CD8-positive, alpha-beta memory T cell (primary cell): ENCODE data around the gene PHOSPHO2. TPM values are rescaled to one million over a fixed set of nuclear protein-coding genes. Genes with fewer than 3 reads are reported as not detected.
"Not testable (repeated sequence)": the region's sequence is repeated elsewhere in the genome, so short reads cannot be mapped to it uniquely, and the experiment has no call there.

Experiments
- CTCF ChIA-PET: fragments of 350-600 bp; sonication (Branson Sonifier 250); formaldehyde crosslinking; loops from one replicate; lab custom pipeline; 2021; ENCODE audit warnings: antibody characterized with exemption; lab: Charles Lee
- POLR2A ChIA-PET: fragments of 350-600 bp; sonication (Branson Sonifier 250); formaldehyde crosslinking; loops from one replicate; lab custom pipeline; 2021; ENCODE audit warnings: antibody characterized with exemption; lab: Charles Lee
- DNase-seq, 5 donors: peaks; one replicate each; pipeline versions ENCODE4 v3.0.0 to v3.0.0-alpha.2; 2020 to 2022; ENCODE audit warnings: mixed read lengths in 1 of 5
- H3K27ac ChIP-seq: one replicate; pipeline ENCODE4 v1.7.0; 2013; ENCODE audit warnings: low read depth, mild to moderate bottlenecking, low read length, moderate library complexity
- H3K27me3 ChIP-seq: 2 replicates; pipeline ENCODE4 v1.7.0; 2013; ENCODE audit warnings: low read length, mild to moderate bottlenecking; ENCODE audit not compliant: insufficient read depth, poor library complexity, severe bottlenecking
- H3K36me3 ChIP-seq: 2 replicates; pipeline ENCODE4 v1.7.0; 2013; ENCODE audit warnings: mild to moderate bottlenecking, low read length, moderate library complexity; ENCODE audit not compliant: insufficient read depth
- H3K4me1 ChIP-seq: 2 replicates; pipeline ENCODE4 v1.7.0; 2013; ENCODE audit warnings: mild to moderate bottlenecking, low read length, moderate library complexity; ENCODE audit not compliant: insufficient read depth
- H3K4me3 ChIP-seq: 2 replicates; pipeline ENCODE4 v1.7.0; 2013; ENCODE audit warnings: mild to moderate bottlenecking, low read length
- H3K9me3 ChIP-seq: 2 replicates; pipeline ENCODE4 v1.7.0; 2013; ENCODE audit warnings: mild to moderate bottlenecking, low read length
- H3K27ac Mint-ChIP-seq, 8 donors: one replicate each; pipeline ENCODE4 v1.8.0; 2020 to 2021; ENCODE audit warnings: mixed read lengths in 8 of 8, mild to moderate bottlenecking in 6 of 8, inconsistent platforms in 3 of 8, moderate library complexity in 3 of 8
- H3K27me3 Mint-ChIP-seq, 2 donors: one replicate each; pipeline ENCODE4 v1.8.0; 2020 to 2021; ENCODE audit warnings: mixed read lengths in 2 of 2, mild to moderate bottlenecking in 1 of 2, moderate library complexity in 1 of 2
- H3K36me3 Mint-ChIP-seq, 3 donors: one replicate each; pipeline ENCODE4 v1.8.0; 2020 to 2021; ENCODE audit warnings: mixed read lengths in 3 of 3, inconsistent platforms in 1 of 3, mild to moderate bottlenecking in 1 of 3
- H3K4me1 Mint-ChIP-seq, 3 donors: one replicate each; pipeline ENCODE4 v1.8.0; 2020 to 2021; ENCODE audit warnings: mixed read lengths in 3 of 3, inconsistent platforms in 1 of 3, mild to moderate bottlenecking in 1 of 3
- H3K4me3 Mint-ChIP-seq, 7 donors: one replicate each; pipeline ENCODE4 v1.8.0; 2020 to 2021; ENCODE audit warnings: mixed read lengths in 7 of 7, mild to moderate bottlenecking in 6 of 7, moderate library complexity in 4 of 7, inconsistent platforms in 2 of 7
- H3K9me3 Mint-ChIP-seq, 5 donors: one replicate each; pipeline ENCODE4 v1.8.0; 2020 to 2022; ENCODE audit warnings: mixed read lengths in 5 of 5, mild to moderate bottlenecking in 3 of 5, moderate library complexity in 2 of 5, inconsistent platforms in 1 of 5
- polyA plus RNA-seq: library from polyadenylated mRNA; unstranded; fragments of 300-500 nt; fragmentation: Illumina TruSeq; gene quantifications from one replicate; pipeline ENCODE4 v1.2.3, GENCODE V29; 2021
- total RNA-seq, 2 experiments: library from RNA; stranded (reverse); gene quantifications; one replicate each; pipeline ENCODE4 v1.2.3, GENCODE V29; 2021

Gene PHOSPHO2
- total and polyA plus RNA-seq, 3 experiments from 2014 or later = 4.5 to 6.3 (median 4.9) TPM

DNA sequence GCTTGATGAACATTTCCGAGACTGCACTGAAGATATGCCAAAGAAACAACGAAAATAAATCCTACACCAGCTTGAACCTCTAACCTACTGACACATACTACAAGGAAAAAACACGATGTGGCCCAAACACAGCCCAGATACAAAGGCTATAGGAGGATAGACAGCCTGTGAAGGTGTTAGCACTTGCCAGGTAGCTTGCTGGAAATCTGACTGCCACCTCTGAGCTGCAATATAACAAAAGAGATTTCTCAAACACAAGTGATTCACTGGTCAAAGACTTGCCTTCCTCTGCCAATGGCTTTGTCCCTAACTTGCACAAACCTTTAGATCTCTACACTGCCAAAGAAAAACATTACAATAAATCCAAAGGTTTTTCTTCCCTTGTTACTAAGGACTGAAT is 21.2 kb upstream of the PHOSPHO2 start:
- H3K27ac ChIP-seq = no peak overlapping the region
- Mint-ChIP-seq H3K36me3 (peaks cover 0 to 1% (median 0%) of the 10 kb centered on the region in 3 donors), H3K9me3 (no peaks in the 10 kb centered on the region), H3K4me3 (no peak overlapping the region), H3K4me1 (no peaks in the 10 kb centered on the region), H3K27ac (no peak overlapping the region), H3K27me3 (peaks cover 9 to 14% of the 10 kb centered on the region in 2 donors)
- DNase-seq = no peak
- H3K9me3 ChIP-seq = no peaks in the 10 kb centered on the region
- H3K27me3 ChIP-seq = no peaks in the 10 kb centered on the region
- ChIA-PET POLR2A (no interaction called here), CTCF (no interaction called here)
- no peaks in the 10 kb centered on the region for H3K36me3 ChIP-seq
- no peak overlapping the region for H3K4me3 ChIP-seq
- no peaks in the 10 kb centered on the region for H3K4me1 ChIP-seq

DNA sequence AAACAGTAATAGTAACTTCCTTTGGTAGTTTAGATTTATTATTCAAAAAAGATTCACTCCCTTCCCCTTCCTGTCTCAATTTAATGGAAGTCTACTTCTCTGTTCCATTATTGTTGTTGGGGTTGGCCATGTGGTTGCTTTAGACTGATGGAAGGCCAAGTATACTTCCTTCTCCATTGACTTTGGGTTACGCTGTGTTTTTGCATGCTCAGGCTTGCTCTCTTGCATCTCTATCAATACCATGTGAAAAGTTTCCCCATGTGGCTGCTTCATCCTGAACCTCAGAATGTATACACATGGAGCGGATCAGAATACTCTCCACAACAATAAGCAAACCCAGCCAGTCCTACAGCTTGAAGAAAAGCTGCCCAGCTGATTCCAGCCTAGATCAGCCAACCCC is 20.3 kb upstream of the PHOSPHO2 start:
- Histone ChIP-seq H3K4me1 (no peaks in the 10 kb centered on the region), H3K27ac (no peak overlapping the region), H3K9me3 (no peaks in the 10 kb centered on the region), H3K27me3 (no peaks in the 10 kb centered on the region), H3K36me3 (no peaks in the 10 kb centered on the region), H3K4me3 (no peak overlapping the region)
- ChIA-PET CTCF (no interaction called here), POLR2A (no interaction called here)
- Mint-ChIP-seq H3K27ac (no peak overlapping the region), H3K4me3 (no peak overlapping the region), H3K9me3 (no peaks in the 10 kb centered on the region), H3K27me3 (peaks cover 9 to 14% of the 10 kb centered on the region in 2 donors), H3K36me3 (peaks cover 0 to 1% (median 0%) of the 10 kb centered on the region in 3 donors), H3K4me1 (no peaks in the 10 kb centered on the region)
- DNase-seq = no peak

DNA sequence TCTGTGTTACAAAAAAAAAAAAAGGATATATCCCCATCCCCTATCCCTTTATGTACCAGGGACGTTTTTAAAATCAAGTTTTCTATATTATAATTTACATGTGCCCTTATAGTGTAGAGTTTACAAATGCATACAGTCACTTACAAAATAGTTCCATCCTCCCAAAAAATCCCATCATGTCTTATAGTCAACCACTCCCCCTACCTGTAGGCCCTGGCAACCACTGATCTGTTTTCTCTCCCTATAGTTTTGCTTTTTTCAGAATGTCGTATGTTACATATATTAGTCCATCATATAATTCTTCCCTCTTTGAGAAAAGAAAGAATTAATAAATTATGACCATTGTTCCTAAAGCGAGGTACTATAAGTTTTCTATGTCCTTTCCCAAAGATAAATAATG is 17.9 kb upstream of the PHOSPHO2 start:
- Mint-ChIP-seq H3K4me1 (no peaks in the 10 kb centered on the region), H3K27ac (no peak overlapping the region), H3K36me3 (no peaks in the 10 kb centered on the region), H3K9me3 (no peaks in the 10 kb centered on the region), H3K27me3 (peaks cover 8 to 14% of the 10 kb centered on the region in 2 donors), H3K4me3 (no peak overlapping the region)
- ChIA-PET CTCF (no interaction called here), POLR2A (no interaction called here)
- Histone ChIP-seq H3K27ac (no peak overlapping the region), H3K9me3 (no peaks in the 10 kb centered on the region), H3K27me3 (no peaks in the 10 kb centered on the region), H3K4me1 (no peaks in the 10 kb centered on the region), H3K36me3 (no peaks in the 10 kb centered on the region), H3K4me3 (no peak overlapping the region)
- no peak for DNase-seq

GRCh38 chr2:169676850-169677249 is 17.4 kb upstream of the PHOSPHO2 start:
- H3K36me3 ChIP-seq = no peaks in the 10 kb centered on the region
- H3K4me3 ChIP-seq = no peak overlapping the region
- H3K27me3 Mint-ChIP-seq = peaks cover 8 to 14% of the 10 kb centered on the region in 2 donors
- no peak for DNase-seq
- no peaks in the 10 kb centered on the region for H3K27me3 ChIP-seq
- no peaks in the 10 kb centered on the region for H3K36me3 Mint-ChIP-seq
- ChIA-PET POLR2A (interaction anchor here (0.7 kb wide), 1 partner anchor 148 kb away, joined by 3 read pairs; no protein-coding TSS in a partner anchor), CTCF (no interaction called here)
- H3K4me3 Mint-ChIP-seq = no peak overlapping the region
- no peak overlapping the region for H3K27ac Mint-ChIP-seq
- H3K4me1 Mint-ChIP-seq = no peaks in the 10 kb centered on the region
- H3K9me3 Mint-ChIP-seq = no peaks in the 10 kb centered on the region
- no peaks in the 10 kb centered on the region for H3K9me3 ChIP-seq
- no peak overlapping the region for H3K27ac ChIP-seq
- H3K4me1 ChIP-seq = no peaks in the 10 kb centered on the region

DNA sequence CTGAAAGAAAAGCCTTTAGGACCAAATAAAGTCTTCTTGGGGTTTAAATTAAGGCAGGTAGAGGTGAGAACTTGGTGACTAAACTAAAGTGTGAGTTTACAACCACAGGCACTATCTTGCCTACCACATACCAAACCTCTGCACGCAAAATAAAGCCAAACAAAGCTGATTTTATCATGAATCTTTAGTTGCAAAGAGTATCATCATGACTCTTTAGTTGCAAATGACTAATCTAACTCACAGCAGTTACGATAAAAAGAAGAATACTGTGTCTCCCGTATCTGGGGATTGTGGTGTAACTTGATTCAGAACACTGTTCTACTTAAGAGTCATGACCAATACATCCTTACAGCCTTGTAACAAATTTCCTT is 11.2 kb upstream of the PHOSPHO2 start:
- peak overlapping the region; percentile 12 to 69 (median 54) for H3K4me3 Mint-ChIP-seq
- peaks cover 22 to 25% (median 25%) of the 10 kb centered on the region in 3 donors for H3K4me1 Mint-ChIP-seq
- ChIA-PET CTCF (interaction anchor here (1.3 kb wide), 1 partner anchor 11 kb away, joined by 3 read pairs; the partner anchor contains the start of genes CFAP210 and PHOSPHO2), POLR2A (interaction anchor here (1.0 to 1.7 kb wide), 2 partner anchors 11 to 98 kb away, joined by 3 to 9 read pairs; partner anchors contain the start of genes CFAP210 and PHOSPHO2)
- H3K27ac Mint-ChIP-seq = peak overlapping the region; percentile 41 to 95 (median 87)
- H3K9me3 Mint-ChIP-seq = no peaks in the 10 kb centered on the region
- H3K36me3 Mint-ChIP-seq = no peaks in the 10 kb centered on the region
- H3K27me3 ChIP-seq = no peaks in the 10 kb centered on the region
- H3K27ac ChIP-seq = peak overlapping the region; percentile 22
- no peaks in the 10 kb centered on the region for H3K36me3 ChIP-seq
- H3K27me3 Mint-ChIP-seq = no peaks in the 10 kb centered on the region
- peak in 2 of 5 donors; percentile 53 to 57 for DNase-seq
- H3K4me1 ChIP-seq = peaks cover 11% of the 10 kb centered on the region
- no peak overlapping the region for H3K4me3 ChIP-seq
- H3K9me3 ChIP-seq = no peaks in the 10 kb centered on the region

DNA sequence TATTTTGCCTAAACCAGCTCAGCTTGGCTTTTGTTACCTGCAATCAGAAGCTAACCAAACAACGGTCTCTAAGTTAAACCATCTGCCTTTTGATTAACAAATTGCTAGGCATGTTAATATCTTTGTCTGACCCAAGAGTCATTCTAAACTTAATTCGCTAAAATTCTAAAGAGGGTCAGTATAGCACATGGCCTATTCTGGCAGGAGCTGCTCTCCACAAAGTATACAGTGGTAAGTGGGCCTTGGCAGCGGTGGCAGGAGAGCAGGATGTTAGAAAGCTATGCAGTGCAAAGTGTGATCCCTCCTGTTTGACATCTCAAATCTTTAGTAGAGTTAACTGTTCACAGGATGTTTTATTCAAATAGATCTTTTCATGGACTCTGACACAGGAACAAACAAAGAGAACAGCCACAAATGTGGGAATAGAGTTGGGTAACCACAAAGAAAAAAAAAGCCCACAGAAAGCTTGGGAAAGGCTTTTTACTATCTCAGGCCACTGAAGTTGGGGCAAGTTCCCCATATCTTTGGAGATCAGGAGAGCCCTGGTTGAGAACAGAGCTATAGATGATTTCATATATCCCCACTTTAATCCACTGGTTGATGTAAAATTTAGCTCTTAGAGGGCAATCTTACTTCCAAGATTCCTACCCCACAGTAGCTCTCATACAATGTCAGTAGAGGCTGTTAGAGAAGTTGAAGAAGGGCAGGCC is 10.7 kb upstream of the PHOSPHO2 start:
- DNase-seq = no peak
- Histone ChIP-seq H3K27ac (peak overlapping the region; percentile 22), H3K9me3 (no peaks in the 10 kb centered on the region), H3K36me3 (no peaks in the 10 kb centered on the region), H3K4me1 (peaks cover 11% of the 10 kb centered on the region), H3K27me3 (no peaks in the 10 kb centered on the region), H3K4me3 (no peak overlapping the region)
- Mint-ChIP-seq H3K4me3 (peak overlapping the region; percentile 12 to 69 (median 47)), H3K4me1 (peaks cover 22 to 25% (median 25%) of the 10 kb centered on the region in 3 donors), H3K27ac (peak overlapping the region; percentile 41 to 95 (median 87)), H3K9me3 (no peaks in the 10 kb centered on the region), H3K36me3 (no peaks in the 10 kb centered on the region), H3K27me3 (no peaks in the 10 kb centered on the region)
- POLR2A ChIA-PET = interaction anchor here (0.6 to 1.7 kb wide), 3 partner anchors 11 to 150 kb away, joined by 3 to 9 read pairs (median 4); partner anchors contain the start of genes CFAP210 and PHOSPHO2
- CTCF ChIA-PET = interaction anchor here (1.3 to 1.5 kb wide), 2 partner anchors 10 to 15 kb away, joined by 3 read pairs; partner anchors contain the start of genes CFAP210 and PHOSPHO2

DNA sequence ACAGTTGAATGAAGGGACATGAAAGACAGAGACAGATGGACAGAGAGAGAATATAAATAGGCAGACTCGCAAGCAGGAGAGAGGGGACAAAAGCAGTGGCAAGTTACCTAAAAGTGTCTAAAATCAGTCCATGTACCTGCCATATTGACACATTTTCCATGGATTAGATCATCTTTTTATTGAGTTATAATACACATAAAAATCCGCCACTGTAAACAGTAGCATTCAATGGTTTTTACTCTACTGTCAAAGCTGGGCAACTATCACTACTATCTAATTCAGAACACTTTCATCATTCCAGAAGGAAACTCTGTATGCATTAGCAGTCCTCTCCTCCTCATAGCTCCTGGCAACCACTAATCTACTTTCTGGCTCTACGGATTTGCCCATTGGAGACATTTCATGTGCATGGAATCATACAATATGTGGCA is 10.1 kb upstream of the PHOSPHO2 start:
- POLR2A ChIA-PET = interaction anchor here (0.6 to 1.7 kb wide), 3 partner anchors 10 to 149 kb away, joined by 3 to 9 read pairs (median 4); partner anchors contain the start of genes CFAP210 and PHOSPHO2
- no peak overlapping the region for H3K27ac ChIP-seq

DNA sequence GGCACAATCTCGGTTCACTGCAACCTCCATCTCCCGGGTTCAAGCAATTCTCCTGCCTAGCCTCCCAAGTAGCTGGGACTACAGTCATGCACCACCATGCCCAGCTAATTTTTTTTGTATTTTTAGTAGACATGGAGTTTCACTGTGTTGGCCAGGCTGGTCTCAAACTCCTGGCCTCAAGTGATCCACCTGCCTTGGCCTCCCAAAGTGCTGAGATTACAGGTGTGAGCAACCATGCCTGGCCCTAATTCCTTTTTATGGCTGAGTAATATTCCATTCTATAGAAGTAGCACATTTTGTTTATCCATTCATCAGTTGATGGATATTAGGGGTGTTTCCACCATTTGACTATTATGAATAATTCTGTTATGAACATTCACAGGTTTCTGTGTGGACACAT is 9.6 kb upstream of the PHOSPHO2 start:
- H3K36me3 ChIP-seq, H3K9me3 ChIP-seq, H3K9me3 Mint-ChIP-seq, H3K27ac ChIP-seq, DNase-seq, H3K36me3 Mint-ChIP-seq, H3K4me3 ChIP-seq, H3K27me3 ChIP-seq, H3K27me3 Mint-ChIP-seq, POLR2A ChIA-PET: not testable (repeated sequence)
- Mint-ChIP-seq H3K27ac (peak overlapping the region in 5 of 8 donors; percentile 64 to 95 (median 91)), H3K4me1 (peaks cover 22 to 25% (median 25%) of the 10 kb centered on the region in 3 donors), H3K4me3 (peak overlapping the region in 2 of 7 donors; percentile 16 to 41)
- CTCF ChIA-PET = interaction anchor here (1.5 kb wide), 1 partner anchor 14 kb away, joined by 3 read pairs; no protein-coding TSS in a partner anchor
- peaks cover 11% of the 10 kb centered on the region for H3K4me1 ChIP-seq

More for the DNA sequence above, 10.1 kb upstream of the PHOSPHO2 start:
- Mint-ChIP-seq H3K9me3 (no peaks in the 10 kb centered on the region), H3K4me1 (peaks cover 22 to 25% (median 25%) of the 10 kb centered on the region in 3 donors), H3K4me3 (peak overlapping the region in 2 of 7 donors; percentile 41 to 60), H3K27ac (peak overlapping the region; percentile 41 to 95 (median 87)), H3K36me3 (no peaks in the 10 kb centered on the region), H3K27me3 (no peaks in the 10 kb centered on the region)
- Histone ChIP-seq H3K27me3 (no peaks in the 10 kb centered on the region), H3K4me1 (peaks cover 11% of the 10 kb centered on the region), H3K9me3 (no peaks in the 10 kb centered on the region), H3K36me3 (no peaks in the 10 kb centered on the region), H3K4me3 (no peak overlapping the region)
- no peak for DNase-seq
- CTCF ChIA-PET = interaction anchor here (1.3 to 1.5 kb wide), 2 partner anchors 10 to 14 kb away, joined by 3 read pairs; partner anchors contain the start of genes CFAP210 and PHOSPHO2
